ENCODE measurements around the gene PDZD4.

DNA sequence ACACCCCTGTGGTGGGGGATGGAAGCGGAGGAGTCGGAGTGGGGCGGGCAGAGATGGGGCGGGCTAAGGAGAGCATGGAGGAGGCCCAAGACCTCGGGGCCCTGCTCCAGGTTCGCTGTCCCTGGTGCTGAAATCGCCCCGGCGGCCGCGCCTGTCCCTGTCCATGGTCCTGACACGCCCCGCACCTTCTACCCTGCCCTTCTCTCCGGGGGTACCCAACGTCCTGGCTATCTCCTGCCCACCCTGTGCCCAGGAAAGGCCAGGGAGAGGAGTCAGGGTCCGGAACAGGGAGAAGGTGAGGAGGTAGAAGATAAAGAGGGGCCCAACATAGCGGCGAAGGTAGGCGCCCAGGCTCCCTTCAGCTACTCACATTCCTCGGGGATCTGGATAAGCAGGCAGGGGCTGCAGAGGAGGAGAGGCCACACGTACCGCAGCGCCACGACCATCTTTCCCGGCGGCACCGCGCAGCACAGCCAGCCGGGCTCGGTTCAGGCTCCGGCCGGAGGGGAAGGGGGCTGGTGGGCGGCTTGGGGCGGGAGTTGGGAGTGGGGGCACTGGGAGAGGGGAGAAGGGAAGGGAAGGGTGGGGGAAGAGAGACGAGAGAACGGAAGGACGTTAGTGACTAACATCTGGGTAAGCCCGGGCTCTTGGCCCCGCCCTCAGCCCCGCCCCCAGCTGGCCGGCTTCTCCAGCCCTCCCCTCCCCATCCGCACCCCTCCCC, 45.2 kb upstream of the PDZD4 start:
- TF ChIP-seq, protein P1, sequence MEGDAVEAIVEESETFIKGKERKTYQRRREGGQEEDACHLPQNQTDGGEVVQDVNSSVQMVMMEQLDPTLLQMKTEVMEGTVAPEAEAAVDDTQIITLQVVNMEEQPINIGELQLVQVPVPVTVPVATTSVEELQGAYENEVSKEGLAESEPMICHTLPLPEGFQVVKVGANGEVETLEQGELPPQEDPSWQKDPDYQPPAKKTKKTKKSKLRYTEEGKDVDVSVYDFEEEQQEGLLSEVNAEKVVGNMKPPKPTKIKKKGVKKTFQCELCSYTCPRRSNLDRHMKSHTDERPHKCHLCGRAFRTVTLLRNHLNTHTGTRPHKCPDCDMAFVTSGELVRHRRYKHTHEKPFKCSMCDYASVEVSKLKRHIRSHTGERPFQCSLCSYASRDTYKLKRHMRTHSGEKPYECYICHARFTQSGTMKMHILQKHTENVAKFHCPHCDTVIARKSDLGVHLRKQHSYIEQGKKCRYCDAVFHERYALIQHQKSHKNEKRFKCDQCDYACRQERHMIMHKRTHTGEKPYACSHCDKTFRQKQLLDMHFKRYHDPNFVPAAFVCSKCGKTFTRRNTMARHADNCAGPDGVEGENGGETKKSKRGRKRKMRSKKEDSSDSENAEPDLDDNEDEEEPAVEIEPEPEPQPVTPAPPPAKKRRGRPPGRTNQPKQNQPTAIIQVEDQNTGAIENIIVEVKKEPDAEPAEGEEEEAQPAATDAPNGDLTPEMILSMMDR (IDR thresholded peaks at IDR 0.05; ENCODE audit: low read length): no peak
- no peak for TF ChIP-seq EZH2 (optimal IDR thresholded peaks at IDR 0.05; ENCODE audit: low read depth, low read length)
- no peak for TF ChIP-seq EZH2phosphoT487 (IDR thresholded peaks at IDR 0.05; ENCODE audit: low read length)
